ENCODE results near the gene DCAF10. TPM values are rescaled to one million over a fixed set of nuclear protein-coding genes. Genes with fewer than 3 reads are reported as not detected.
A peak's percentile ranks its signal among the peaks of the same experiment; 100 is the strongest.

DCAF10 gene
- total RNA-seq, 1 donor from 2014 or later = 14.9 TPM

DNA sequence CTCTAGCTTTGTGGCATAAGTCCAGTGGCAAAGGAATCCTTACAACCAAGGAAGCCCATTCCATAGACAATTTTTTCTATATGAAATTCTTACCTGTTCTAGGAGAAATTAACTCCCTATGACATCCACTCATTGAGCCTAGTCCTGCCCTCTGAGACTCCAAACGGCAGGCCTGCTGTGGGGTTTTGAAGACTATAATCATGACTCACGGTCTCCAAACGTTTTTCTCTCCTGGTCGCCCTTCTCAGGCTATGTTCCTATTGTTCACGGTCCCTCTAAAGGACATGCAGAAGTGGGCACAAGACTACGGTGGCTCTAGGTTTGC, 16.3 kb upstream of the DCAF10 start:
- Mint-ChIP-seq H3K36me3 (ENCODE audit: low read depth, unreplicated experiment) (peaks cover 17% of the 10 kb centered on the region), H3K27ac (ENCODE audit: unreplicated experiment) (peak overlapping the region; percentile 91), H3K9me3 (ENCODE audit: unreplicated experiment) (no peaks in the 10 kb centered on the region), H3K4me1 (ENCODE audit: unreplicated experiment) (peaks cover 17% of the 10 kb centered on the region), H3K4me3 (ENCODE audit: unreplicated experiment) (peak overlapping the region; percentile 96), H3K27me3 (ENCODE audit: unreplicated experiment) (no peaks in the 10 kb centered on the region)
- DNase-seq (ENCODE audit: low spot score) = no peak
- TF ChIP-seq, protein P1, sequence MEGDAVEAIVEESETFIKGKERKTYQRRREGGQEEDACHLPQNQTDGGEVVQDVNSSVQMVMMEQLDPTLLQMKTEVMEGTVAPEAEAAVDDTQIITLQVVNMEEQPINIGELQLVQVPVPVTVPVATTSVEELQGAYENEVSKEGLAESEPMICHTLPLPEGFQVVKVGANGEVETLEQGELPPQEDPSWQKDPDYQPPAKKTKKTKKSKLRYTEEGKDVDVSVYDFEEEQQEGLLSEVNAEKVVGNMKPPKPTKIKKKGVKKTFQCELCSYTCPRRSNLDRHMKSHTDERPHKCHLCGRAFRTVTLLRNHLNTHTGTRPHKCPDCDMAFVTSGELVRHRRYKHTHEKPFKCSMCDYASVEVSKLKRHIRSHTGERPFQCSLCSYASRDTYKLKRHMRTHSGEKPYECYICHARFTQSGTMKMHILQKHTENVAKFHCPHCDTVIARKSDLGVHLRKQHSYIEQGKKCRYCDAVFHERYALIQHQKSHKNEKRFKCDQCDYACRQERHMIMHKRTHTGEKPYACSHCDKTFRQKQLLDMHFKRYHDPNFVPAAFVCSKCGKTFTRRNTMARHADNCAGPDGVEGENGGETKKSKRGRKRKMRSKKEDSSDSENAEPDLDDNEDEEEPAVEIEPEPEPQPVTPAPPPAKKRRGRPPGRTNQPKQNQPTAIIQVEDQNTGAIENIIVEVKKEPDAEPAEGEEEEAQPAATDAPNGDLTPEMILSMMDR (IDR thresholded peaks at IDR 0.05; ENCODE audit: unreplicated experiment) = no peak

DNA sequence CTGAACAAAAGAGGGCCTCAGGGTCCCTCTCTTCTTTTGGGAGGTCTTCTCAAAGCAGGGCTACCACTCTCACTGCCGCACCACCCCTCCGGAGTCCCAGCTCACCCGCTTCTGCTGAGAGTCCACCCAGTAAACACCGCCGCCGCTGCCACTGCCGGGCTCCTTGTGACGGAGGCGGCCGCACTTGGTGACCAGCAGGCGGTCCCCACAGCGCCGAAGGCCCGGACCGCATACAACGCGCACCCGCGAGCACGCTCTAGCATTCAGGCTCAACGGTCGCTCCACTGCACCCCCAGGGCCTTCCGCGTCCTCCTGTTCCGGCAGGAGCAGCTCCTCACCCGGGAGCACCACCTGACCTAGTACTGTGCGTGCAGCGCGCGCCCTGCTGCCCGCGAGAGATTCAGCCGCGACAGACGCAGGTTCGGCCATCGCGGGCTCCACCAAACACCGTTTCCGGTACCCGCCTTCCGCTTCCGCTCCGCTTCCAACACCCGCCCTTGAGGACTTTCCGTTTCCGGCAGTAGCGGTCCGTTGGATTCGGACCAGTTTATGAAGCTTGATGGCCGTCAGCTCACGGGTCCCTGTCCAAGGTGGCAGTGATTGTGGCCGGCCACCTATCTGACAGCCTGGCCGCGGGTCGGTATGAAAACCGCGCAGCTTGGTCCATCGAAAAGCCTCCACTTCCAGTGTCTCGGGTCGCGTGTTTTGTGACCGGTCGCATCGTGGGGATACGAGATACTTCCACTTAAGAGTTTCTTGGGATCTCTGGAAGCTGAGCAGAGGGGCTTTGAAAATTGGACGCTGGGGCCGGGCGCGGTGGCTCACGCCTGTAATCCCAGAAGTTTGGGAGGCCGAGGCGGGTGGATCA, 15.7 kb upstream of the DCAF10 start, which contains the start of gene EXOSC3:
EXOSC3 (minus strand) TSS at position 449 of the 868 bp plus-strand sequence; CDS start at position 429, 20 bp downstream.
- peak within 1 kb of the TSS; percentile 91 for H3K27ac Mint-ChIP-seq (ENCODE audit: unreplicated experiment)
- H3K4me1 Mint-ChIP-seq (ENCODE audit: unreplicated experiment) = peaks cover 17% of the 10 kb centered on the region
- no peaks in the 10 kb centered on the region for H3K27me3 Mint-ChIP-seq (ENCODE audit: unreplicated experiment)
- H3K9me3 Mint-ChIP-seq (ENCODE audit: unreplicated experiment) = no peaks in the 10 kb centered on the region
- TF ChIP-seq, protein P1 (IDR thresholded peaks at IDR 0.05; ENCODE audit: unreplicated experiment) = no peak
- H3K4me3 Mint-ChIP-seq (ENCODE audit: unreplicated experiment) = peak within 1 kb of the TSS; percentile 96
- H3K36me3 Mint-ChIP-seq (ENCODE audit: low read depth, unreplicated experiment) = peaks cover 17% of the 10 kb centered on the region
- peak; percentile 88 for DNase-seq (ENCODE audit: low spot score)

DNA sequence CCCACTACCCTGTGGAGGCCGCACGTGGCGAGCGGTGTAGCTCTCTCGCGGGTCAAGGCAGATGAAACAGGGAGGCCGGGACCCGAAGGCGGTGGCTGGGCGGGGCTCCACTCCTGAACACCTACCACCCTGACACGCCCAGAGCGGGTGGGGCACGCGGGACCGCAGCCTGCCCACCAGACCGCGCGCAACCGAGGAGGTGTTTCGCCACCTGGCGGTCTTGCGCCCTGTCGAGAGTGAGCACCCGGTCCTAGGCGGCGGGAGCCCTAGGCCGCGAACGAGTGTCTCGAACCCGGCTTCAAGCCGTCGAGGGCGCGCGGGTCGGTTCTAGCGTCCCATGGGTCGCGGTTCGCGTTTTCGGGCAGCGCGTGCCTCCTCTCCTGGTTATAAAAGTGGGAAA, 13.5 kb upstream of the DCAF10 start:
- Mint-ChIP-seq H3K4me3 (ENCODE audit: unreplicated experiment) (no peak overlapping the region), H3K36me3 (ENCODE audit: low read depth, unreplicated experiment) (peaks cover 12% of the 10 kb centered on the region), H3K27ac (ENCODE audit: unreplicated experiment) (no peak overlapping the region), H3K4me1 (ENCODE audit: unreplicated experiment) (peaks cover 17% of the 10 kb centered on the region), H3K27me3 (ENCODE audit: unreplicated experiment) (no peaks in the 10 kb centered on the region), H3K9me3 (ENCODE audit: unreplicated experiment) (no peaks in the 10 kb centered on the region)
- TF ChIP-seq, protein P1 (IDR thresholded peaks at IDR 0.05; ENCODE audit: unreplicated experiment) = no peak
- DNase-seq (ENCODE audit: low spot score) = no peak

DNA sequence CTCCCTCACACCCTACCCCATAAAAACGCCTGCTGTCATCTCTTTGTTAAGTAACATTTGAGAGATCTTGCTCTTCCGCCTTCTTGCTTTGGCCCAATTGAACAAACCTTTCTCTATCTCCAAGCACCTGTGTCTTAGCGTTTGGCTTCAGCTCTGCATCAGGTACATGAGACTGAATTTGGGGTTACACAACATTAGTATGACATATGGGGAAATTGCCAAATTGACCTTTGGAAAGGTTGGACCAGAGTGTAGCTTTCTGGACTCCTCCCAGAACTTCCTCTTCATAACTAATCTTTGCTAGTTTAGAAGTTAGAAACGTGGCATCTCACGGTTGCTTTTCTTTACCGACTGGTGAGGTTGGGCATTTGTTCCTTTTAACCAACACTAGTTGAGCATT, 12.3 kb upstream of the DCAF10 start:
- Mint-ChIP-seq H3K36me3 (ENCODE audit: low read depth, unreplicated experiment) (peaks cover 5% of the 10 kb centered on the region), H3K27me3 (ENCODE audit: unreplicated experiment) (no peaks in the 10 kb centered on the region), H3K4me3 (ENCODE audit: unreplicated experiment) (no peak overlapping the region), H3K4me1 (ENCODE audit: unreplicated experiment) (peaks cover 8% of the 10 kb centered on the region), H3K9me3 (ENCODE audit: unreplicated experiment) (no peaks in the 10 kb centered on the region), H3K27ac (ENCODE audit: unreplicated experiment) (no peak overlapping the region)
- DNase-seq (ENCODE audit: low spot score) = no peak
- TF ChIP-seq, protein P1 (IDR thresholded peaks at IDR 0.05; ENCODE audit: unreplicated experiment) = no peak

DNA sequence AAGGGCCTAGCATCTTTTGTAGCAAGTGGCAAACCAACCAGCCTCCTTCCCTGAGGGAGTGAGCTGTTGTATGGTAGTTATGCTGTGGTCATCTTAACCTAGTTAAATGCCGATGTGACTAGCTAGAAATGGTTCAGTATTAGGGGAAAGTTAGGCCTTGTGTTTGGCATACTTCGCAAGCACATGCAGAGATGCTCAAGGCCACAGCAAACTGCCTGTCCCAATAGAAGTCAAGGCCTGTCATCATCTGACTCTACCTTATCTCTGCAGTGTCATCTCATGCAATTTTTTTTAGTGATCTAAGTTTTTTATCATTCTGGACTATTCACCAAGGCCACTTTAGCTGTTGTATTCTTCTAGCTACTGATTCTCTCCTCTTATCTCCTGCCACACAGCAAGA, 10.5 kb upstream of the DCAF10 start:
- TF ChIP-seq, protein P1 (IDR thresholded peaks at IDR 0.05; ENCODE audit: unreplicated experiment) = no peak
- Mint-ChIP-seq H3K4me3 (ENCODE audit: unreplicated experiment) (no peak overlapping the region), H3K27me3 (ENCODE audit: unreplicated experiment) (no peaks in the 10 kb centered on the region), H3K27ac (ENCODE audit: unreplicated experiment) (no peak overlapping the region), H3K36me3 (ENCODE audit: low read depth, unreplicated experiment) (peaks cover 5% of the 10 kb centered on the region), H3K4me1 (ENCODE audit: unreplicated experiment) (peaks cover 4% of the 10 kb centered on the region), H3K9me3 (ENCODE audit: unreplicated experiment) (no peaks in the 10 kb centered on the region)
- DNase-seq (ENCODE audit: low spot score) = no peak

Data from endothelial cell (in vitro differentiated cells).